22Rv1 (cell line): ENCODE measurements around the gene FRMPD2.

Experiments used
- ZFX ChIP-seq: fragments of 450-650 bp; IDR thresholded peaks from 2 replicates; pipeline ENCODE4 v1.6.1; 2017; ENCODE audit warnings: antibody characterized with exemption, borderline replicate concordance
- TF ChIP-seq, protein P1 (sequence below): fragments of 450-650 bp; IDR thresholded peaks from 2 replicates; pipeline ENCODE4 v1.5.1; 2017; ENCODE audit warnings: mild to moderate bottlenecking

DNA sequence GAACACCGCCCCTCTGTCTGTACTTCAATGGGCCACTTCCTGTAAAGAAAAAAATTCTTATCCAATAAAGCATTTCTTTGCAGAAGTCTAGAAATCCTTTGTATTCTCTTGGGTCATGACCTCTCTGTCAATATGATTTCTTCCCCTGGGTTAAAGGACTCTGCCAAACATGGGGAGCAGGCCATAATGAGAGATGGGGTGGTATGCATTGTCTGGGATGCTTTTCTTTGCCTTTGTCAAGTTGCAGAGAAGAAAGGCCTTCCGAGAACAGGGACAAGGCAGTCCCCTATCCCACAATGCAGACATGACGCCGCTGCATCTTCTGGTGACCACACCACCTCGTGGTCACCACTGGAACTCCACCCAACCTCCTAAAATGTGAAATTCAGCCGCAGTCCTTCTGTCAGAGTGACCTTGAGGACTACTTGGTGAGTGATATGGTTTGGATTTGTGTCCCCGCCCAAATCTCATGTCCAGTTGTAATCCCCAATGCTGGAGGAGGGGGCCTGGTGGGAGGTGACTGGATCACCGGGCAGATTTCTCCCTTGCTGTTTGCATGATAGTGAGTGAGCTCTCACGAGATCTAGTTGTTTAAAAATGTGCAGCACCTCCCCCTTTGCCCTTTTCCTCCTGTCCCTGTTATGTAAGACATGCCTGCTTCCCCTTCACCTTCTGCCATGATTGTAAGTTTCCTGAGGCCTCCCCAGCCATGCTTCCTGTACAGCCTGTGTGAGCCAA is 15.2 kb upstream of the FRMPD2 start:
- TF ChIP-seq, protein P1, sequence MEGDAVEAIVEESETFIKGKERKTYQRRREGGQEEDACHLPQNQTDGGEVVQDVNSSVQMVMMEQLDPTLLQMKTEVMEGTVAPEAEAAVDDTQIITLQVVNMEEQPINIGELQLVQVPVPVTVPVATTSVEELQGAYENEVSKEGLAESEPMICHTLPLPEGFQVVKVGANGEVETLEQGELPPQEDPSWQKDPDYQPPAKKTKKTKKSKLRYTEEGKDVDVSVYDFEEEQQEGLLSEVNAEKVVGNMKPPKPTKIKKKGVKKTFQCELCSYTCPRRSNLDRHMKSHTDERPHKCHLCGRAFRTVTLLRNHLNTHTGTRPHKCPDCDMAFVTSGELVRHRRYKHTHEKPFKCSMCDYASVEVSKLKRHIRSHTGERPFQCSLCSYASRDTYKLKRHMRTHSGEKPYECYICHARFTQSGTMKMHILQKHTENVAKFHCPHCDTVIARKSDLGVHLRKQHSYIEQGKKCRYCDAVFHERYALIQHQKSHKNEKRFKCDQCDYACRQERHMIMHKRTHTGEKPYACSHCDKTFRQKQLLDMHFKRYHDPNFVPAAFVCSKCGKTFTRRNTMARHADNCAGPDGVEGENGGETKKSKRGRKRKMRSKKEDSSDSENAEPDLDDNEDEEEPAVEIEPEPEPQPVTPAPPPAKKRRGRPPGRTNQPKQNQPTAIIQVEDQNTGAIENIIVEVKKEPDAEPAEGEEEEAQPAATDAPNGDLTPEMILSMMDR, result peak; percentile 89
- no peak for TF ChIP-seq ZFX
